Activated effector memory CD4-positive, alpha-beta T cell treated with Interleukin-2 at 50 U/mL for 16 hours (primary cell): Measurements from ENCODE around the gene KCNF1.
"Not testable (repeated sequence)": the region's sequence is repeated elsewhere in the genome, so short reads cannot be mapped to it uniquely, and the experiment has no call there.

ENCODE experiments used
- DNase-seq: peaks from one replicate; pipeline ENCODE4 v3.0.0-alpha.2; 2020

KCNF1 gene

GRCh38 chr2:10947446-10948187, 35.9 kb downstream of the KCNF1 start:
- no peak for DNase-seq

DNA sequence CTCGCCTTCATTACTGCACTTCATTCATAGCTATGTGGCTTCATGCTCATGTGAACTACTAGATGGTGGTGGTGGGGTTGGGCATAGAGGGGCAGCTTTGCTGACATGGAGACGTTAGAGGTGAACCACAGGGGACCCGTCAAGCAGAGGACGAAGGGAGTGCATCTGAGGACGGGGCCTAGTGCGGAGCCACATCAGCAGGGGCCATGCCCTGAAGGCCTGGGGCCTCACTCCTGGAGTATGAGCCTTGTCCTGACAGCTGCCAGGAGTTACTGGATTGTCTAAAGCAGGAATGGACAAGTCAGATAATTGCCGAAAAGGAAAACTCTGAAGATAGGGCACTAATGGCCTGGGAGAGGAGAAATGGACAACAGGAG, 36.4 kb downstream of the KCNF1 start:
- DNase-seq = no peak

- DNase-seq = no peak
These were observed 37.0 kb downstream of the KCNF1 start for GRCh38 chr2:10948606-10949230.

DNA sequence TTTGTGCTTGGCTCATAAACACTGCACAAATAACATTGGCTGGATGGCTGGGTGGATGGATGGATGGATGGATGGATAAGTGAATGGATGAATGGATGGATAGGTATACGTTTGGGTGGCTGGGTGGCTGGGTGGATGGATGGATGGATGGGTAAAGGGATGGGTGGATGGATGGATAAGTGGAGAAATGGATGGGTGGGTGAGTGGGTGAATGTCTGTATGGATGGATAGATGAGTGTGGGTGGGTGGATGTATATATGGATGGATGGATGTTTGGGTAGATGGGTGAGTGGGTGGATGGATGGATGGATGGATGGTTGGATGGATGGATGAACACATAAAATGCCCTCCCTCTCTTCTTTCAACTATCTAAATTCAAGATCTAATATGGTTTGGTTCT, 38.1 kb downstream of the KCNF1 start:
- DNase-seq = no peak

DNA sequence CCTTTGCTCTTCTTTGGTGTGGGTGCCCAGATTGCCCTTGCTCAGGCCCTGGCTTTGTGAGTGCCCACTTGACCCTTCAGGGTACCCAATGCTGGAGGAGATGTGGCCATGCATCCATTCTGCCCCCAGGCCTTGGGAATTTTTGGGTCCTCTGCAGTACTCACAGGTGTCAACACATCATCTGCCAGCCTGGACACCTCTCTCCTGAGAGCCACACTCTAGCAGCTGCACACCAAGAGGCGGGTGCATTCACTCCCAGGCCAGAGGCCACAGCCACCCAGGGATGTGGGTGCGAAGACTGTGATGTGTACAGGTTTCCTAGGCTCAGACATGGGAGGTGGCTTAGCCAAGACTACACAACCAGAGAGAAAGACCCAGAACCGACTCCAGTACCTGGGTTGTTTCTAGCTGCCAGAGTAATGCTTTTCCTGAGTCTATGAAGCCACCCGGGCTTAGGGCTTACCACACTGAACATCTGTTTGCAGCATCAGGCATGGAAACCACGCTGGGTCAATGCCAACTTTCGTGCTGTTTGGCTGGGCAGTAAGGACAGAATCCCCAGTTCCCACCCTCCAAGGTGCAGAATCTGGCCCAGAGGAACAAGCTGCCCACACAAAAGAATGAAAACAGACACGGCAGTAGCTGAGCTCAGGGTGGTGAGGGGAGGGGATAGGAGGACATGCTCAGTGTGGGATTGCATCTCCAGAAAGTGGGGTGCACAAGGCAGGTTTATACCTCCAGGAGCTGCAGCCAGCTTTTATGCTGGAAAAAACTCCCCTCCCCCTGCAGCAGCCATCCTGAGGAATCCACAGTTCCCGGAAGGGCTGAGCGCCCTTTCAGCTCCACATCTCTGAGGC, 40.1 kb downstream of the KCNF1 start:
- no peak for DNase-seq

DNA sequence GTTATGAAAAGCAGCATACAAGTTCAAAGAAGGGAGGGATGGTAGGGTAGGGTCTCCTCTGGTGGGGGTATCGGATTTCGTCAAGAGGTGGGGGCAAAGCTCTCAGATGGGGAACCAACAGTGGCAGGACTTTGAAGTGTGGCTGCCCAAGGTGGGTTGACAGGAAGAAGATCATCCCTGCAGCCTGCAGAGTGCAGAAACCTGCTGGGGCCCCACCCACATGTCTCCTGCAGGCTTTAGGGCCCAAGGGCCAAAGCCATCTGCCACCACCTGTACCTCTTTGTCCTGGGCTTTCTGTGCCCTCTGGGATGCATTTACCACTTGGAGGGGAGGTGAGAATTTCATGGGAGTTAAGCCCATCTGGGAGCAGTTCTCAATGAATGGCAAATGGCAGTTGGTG, 42.7 kb downstream of the KCNF1 start:
- DNase-seq = no peak

DNA sequence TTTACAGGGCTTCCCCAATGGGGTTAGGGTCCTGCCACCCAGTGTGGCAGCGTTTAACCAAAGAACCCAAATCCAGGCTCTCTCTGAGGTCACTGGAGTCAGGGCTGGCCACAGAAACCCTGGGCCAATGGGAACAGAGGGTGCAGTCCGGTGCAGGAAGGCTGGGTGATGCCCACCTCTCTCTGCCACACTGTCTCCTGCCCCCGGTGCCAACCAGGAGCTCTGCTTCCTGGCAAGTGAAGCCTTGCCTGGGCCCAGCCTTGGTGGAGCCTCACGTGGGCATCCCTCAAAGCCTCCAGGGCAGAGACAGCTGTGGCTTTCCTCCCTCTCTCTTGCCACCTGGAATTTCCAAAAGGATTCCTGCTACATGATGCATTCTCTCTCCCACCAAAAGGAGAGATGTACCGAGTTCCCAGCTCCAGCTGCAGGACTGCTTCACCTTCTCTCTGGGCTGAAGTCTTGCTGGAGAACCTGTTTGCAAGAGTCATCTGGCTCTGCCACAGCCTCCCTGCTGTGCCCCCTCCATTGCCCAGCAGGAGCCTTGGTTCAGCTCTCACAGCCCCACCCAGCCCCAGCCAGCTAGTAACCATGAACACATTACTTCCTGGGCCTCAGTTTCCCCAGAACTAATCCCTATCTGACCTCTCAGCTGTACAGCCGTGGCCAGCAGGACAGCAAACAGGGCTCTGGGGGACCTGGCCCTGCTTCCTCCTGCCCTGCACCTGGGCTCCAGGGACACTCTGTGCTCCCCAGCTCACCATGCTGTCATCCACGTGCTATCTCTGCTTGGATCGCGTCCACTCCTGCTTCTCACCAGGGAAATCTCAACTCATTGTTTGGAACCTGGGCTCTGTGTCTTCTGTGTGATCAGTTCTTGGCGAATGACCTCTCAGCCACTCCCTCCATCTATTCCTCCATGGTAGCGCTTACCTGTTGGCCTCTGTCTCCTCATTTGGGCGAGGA, 43.4 kb downstream of the KCNF1 start:
- DNase-seq = no peak

DNA sequence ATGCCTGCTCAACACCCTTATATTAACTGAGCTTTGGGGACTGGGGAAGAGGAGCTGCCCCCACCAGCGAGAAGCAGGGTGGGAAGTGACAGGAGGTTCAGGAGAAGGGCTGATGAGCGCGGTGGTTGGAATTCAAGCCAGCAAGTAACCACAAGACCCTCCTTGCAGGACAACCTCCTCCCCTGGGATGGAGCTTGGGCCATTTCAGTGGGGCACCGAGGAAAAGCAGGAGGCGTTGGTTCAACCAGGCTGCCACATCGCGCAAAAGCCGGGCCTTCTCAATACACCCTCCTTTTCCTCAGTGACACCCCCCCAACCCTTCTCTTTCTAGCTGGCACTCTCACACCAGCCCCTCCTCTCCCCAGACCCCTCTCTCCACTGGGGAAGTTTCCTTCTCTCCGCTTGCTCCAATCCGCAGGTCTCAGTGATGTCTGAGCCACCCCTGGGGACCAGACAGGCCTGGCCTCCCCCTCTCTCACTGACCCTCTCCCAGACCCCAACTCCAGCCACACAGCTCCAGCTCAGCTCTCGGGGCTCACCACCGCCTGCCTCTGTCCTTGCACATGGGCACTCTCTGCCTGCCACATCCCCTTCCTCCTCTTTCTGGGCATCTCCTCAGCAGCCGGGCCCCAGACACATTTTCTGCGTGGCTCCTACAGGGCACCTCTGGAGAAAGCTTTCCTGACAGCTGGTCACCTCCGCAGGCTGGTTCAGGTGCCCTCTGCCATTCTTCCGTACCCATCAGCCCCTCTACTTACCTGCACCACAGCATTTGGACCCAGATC, 44.5 kb downstream of the KCNF1 start:
- DNase-seq = no peak

- DNase-seq = no peak
These were observed 45.7 kb downstream of the KCNF1 start for GRCh38 chr2:10957391-10957790.

DNA sequence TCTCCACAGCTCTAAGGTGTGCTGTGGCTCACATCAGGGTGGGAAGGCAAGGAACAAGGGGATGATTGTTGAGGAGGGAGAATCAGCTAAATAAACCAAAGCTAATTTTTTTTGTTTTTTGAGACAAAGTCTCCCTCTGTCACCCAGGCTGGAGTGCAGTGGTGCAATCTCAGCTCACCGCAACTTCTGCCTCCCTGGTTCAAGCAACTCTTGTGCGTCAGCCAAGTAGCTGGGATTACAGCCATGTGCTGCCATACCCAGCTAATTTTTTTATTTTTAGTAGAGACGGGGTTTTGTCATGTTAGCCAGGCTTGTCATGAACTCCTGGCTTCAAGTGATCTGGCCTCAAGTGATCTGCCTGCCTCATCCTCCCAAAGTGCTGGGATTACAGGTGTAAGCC, 46.7 kb downstream of the KCNF1 start:
- DNase-seq = not testable (repeated sequence)

DNA sequence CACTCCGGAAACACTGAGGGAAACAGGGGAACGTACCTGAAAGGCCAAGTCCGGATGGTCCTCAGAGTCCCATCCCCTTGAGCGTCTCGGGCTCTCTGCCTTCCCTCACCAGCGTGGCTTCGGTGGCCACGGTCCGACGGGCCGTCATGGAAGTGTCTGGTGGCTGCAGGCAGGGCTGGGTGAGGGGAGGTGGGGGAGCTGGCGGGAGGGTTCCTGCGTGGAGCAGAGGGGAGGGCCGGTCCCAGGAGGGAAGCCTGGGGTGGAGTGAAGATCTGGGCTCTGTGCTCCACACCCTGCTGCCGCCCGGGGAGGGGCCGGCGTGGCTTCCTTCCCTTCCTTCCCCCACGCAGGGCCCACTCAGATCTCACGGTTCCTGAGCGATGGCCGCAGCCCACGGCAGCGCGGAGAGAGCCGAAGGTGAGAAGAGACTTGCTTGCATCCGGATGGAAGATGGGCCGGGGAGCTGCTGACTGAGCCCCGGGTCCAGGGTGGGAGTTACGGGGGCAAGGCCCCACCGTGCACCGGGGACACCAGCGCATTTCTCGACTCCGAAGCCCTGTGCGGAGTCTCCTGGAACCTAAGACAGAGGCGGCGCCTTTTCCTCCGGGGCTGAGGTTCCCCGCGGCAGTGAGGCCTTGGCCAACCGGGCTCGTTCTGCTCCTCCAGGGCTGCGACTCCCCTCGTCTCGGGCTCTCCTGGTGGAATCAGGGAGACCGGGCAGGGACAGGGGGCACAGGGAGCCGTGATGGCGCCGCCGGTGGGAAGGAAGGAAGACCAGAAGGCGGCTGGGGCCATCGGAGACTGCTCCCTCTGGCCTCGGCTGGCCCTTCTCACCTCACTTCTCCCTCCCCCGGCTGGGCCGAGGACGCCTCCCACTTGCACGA, 49.1 kb downstream of the KCNF1 start:
- no peak for DNase-seq

GRCh38 chr2:10961490-10961875, 49.7 kb downstream of the KCNF1 start:
- no peak for DNase-seq

- no peak for DNase-seq
These were observed 50.3 kb downstream of the KCNF1 start for GRCh38 chr2:10962004-10962403.

GRCh38 chr2:10963155-10963554, 51.4 kb downstream of the KCNF1 start:
- DNase-seq = no peak
